IPS-11a (cell line): ENCODE data around the gene FA2H.
A peak's percentile ranks its signal among the peaks of the same experiment; 100 is the strongest.
"Not testable (repeated sequence)": the region's sequence is repeated elsewhere in the genome, so short reads cannot be mapped to it uniquely, and the experiment has no call there.

Source experiments
- H3K4me3 ChIP-seq: one replicate; pipeline ENCODE4 v1.5.1; 2013; ENCODE audit warnings: low read depth, low read length, control low read depth

The FA2H gene

GRCh38 chr16:74725651-74726455, 48.8 kb downstream of the FA2H start:
- no peak overlapping the region for H3K4me3 ChIP-seq

- no peak overlapping the region for H3K4me3 ChIP-seq
These were observed 49.6 kb downstream of the FA2H start for GRCh38 chr16:74724820-74725549.

GRCh38 chr16:74723256-74723655, 51.4 kb downstream of the FA2H start:
- H3K4me3 ChIP-seq: no peak overlapping the region

- not testable (repeated sequence) for H3K4me3 ChIP-seq
These were observed 52.5 kb downstream of the FA2H start for GRCh38 chr16:74722156-74722555.

- H3K4me3 ChIP-seq: no peak overlapping the region
These were observed 52.9 kb downstream of the FA2H start for GRCh38 chr16:74721716-74722115.

- H3K4me3 ChIP-seq: no peak overlapping the region
These were observed 54.0 kb downstream of the FA2H start for GRCh38 chr16:74720579-74720978.

- no peak overlapping the region for H3K4me3 ChIP-seq
These were observed 55.6 kb downstream of the FA2H start for GRCh38 chr16:74718741-74719610.

GRCh38 chr16:74718140-74718539, 56.5 kb downstream of the FA2H start:
- H3K4me3 ChIP-seq: no peak overlapping the region

GRCh38 chr16:74717367-74717766, 57.3 kb downstream of the FA2H start:
- no peak overlapping the region for H3K4me3 ChIP-seq

- H3K4me3 ChIP-seq: no peak overlapping the region
These were observed 58.3 kb downstream of the FA2H start for GRCh38 chr16:74716355-74716754.

- no peak overlapping the region for H3K4me3 ChIP-seq
These were observed 60.7 kb downstream of the FA2H start for GRCh38 chr16:74713876-74714275.

- H3K4me3 ChIP-seq: no peak overlapping the region
These were observed 61.3 kb downstream of the FA2H start for GRCh38 chr16:74713325-74713724.

GRCh38 chr16:74711938-74712337, 62.7 kb downstream of the FA2H start:
- no peak overlapping the region for H3K4me3 ChIP-seq

GRCh38 chr16:74710401-74710800, 64.2 kb downstream of the FA2H start:
- H3K4me3 ChIP-seq: no peak overlapping the region

- H3K4me3 ChIP-seq: no peak overlapping the region
These were observed 65.2 kb downstream of the FA2H start for GRCh38 chr16:74709441-74709877.

GRCh38 chr16:74700438-74701225, 74.0 kb downstream of the FA2H start, which contains the start of gene MLKL:
TSS of gene MLKL (minus strand) at chr16:74700862. CDS start at chr16:74695757, 5,105 bp downstream.
- peak within 1 kb of the TSS; percentile 57 for H3K4me3 ChIP-seq

GRCh38 chr16:74700116-74700437, 74.5 kb downstream of the FA2H start:
- H3K4me3 ChIP-seq: peak overlapping the region; percentile 57

- H3K4me3 ChIP-seq: no peak overlapping the region
These were observed 75.0 kb downstream of the FA2H start for GRCh38 chr16:74699666-74700065.

GRCh38 chr16:74698222-74698621, 76.4 kb downstream of the FA2H start:
- H3K4me3 ChIP-seq: no peak overlapping the region
